SK-N-SH (cell line): ENCODE results near the gene KLHL21.

Experiments used
- ELF1 ChIP-seq: IDR thresholded peaks from 2 replicates; pipeline ENCODE4 v1.4.0; 2012
- FOXJ3 ChIP-seq: sonication (generic); formaldehyde crosslinking; IDR thresholded peaks from 2 replicates; pipeline ENCODE4 v1.5.1; 2020; ENCODE audit warnings: mild to moderate bottlenecking, missing genetic modification reagents
- GABPA ChIP-seq: IDR thresholded peaks from 2 replicates; pipeline ENCODE4 v1.4.0; 2012; ENCODE audit warnings: low read depth, mild to moderate bottlenecking
- MXI1 ChIP-seq: IDR thresholded peaks from 2 replicates; pipeline ENCODE4 v1.6.1; 2012; ENCODE audit warnings: mild to moderate bottlenecking, low read depth, low read length, improper control_type of control experiment
- SIN3A ChIP-seq: IDR thresholded peaks from 2 replicates; pipeline ENCODE4 v1.6.1; 2012; ENCODE audit warnings: low read depth, mild to moderate bottlenecking, low read length, moderate library complexity, borderline replicate concordance
- TF ChIP-seq, protein P1 (sequence below): fragments of 200-600 bp; sonication (generic); IDR thresholded peaks from 2 replicates; pipeline ENCODE4 v1.6.1; 2017; ENCODE audit warnings: antibody characterized with exemption, mild to moderate bottlenecking, moderate library complexity
- TF ChIP-seq, protein P2 (sequence below): IDR thresholded peaks from 2 replicates; pipeline ENCODE4 v1.4.0; 2012; ENCODE audit warnings: low read depth

DNA sequence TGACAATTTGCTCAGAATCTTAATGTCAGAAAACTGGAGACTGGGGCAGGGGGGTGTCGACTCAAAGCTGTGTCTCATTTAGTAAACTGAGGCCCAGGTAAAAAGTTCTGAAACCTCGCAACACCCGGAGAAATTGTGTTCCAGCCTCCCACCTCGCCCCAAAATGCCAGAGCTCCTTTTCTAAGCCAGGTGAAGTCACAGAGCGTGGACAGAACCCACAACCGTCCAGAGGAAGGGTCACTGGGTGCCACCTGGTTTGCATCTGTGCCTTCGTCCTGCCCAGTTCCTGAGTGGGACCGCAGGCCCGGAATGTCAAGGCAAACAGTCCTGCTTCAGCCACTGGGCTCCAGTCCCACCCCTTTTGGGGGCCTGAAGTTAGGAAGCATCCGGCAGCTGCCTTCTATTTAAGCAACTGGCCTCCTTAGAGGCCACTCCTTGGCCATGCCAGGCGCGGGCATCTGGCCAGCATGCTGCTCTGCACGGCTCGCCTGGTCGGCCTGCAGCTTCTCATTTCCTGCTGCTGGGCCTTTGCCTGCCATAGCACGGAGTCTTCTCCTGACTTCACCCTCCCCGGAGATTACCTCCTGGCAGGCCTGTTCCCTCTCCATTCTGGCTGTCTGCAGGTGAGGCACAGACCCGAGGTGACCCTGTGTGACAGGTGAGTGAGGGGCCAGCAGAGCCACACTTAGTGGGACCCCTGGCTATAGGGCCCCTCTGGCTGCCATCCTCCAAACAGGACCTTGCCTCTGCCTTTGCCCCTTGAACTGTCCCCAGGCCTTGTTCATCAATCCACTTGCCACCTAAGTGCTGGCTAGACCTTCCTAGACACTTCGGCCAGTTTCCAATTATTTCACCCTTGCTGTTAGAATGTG is 47.5 kb downstream of the KLHL21 start, which contains the start of gene TAS1R1:
- TF ChIP-seq, protein P1, sequence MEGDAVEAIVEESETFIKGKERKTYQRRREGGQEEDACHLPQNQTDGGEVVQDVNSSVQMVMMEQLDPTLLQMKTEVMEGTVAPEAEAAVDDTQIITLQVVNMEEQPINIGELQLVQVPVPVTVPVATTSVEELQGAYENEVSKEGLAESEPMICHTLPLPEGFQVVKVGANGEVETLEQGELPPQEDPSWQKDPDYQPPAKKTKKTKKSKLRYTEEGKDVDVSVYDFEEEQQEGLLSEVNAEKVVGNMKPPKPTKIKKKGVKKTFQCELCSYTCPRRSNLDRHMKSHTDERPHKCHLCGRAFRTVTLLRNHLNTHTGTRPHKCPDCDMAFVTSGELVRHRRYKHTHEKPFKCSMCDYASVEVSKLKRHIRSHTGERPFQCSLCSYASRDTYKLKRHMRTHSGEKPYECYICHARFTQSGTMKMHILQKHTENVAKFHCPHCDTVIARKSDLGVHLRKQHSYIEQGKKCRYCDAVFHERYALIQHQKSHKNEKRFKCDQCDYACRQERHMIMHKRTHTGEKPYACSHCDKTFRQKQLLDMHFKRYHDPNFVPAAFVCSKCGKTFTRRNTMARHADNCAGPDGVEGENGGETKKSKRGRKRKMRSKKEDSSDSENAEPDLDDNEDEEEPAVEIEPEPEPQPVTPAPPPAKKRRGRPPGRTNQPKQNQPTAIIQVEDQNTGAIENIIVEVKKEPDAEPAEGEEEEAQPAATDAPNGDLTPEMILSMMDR, result no peak
- TF ChIP-seq GABPA, result no peak
- TF ChIP-seq MXI1, result no peak
- TF ChIP-seq, protein P2, sequence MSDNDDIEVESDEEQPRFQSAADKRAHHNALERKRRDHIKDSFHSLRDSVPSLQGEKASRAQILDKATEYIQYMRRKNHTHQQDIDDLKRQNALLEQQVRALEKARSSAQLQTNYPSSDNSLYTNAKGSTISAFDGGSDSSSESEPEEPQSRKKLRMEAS, result no peak
- no peak for TF ChIP-seq SIN3A
- no peak for TF ChIP-seq FOXJ3 (CRISPR knock-in tag)
- no peak for TF ChIP-seq ELF1
